GM19452 (cell line): ENCODE data around the gene CEMIP.
A peak's percentile ranks its signal among the peaks of the same experiment; 100 is the strongest.

Source experiments
- ATAC-seq: cut with Tn5 transposase; IDR thresholded peaks from one replicate; pipeline ENCODE4 v1.9.1; 2021; ENCODE audit not compliant: unreplicated experiment

Gene CEMIP

DNA sequence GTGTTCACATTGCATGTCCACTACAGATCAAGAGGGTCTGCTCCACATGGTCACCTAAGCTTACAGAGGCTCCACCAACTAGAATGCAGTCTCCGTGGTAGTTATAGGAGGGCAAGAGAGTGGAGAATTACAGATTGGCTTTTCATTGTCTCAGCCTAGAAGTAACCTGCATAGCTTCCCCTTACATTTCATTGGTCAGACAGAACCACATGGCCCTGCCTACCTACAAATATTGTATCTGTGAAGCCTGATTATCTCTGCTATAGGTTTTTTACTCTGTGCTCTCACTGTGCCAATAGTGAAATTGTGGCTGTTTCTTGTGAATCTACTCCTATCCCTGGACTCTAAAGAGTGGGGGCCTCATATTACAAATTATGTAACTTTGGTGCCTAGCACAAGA lies 219.1 kb downstream of the CEMIP start:
- ATAC-seq, result no peak

DNA sequence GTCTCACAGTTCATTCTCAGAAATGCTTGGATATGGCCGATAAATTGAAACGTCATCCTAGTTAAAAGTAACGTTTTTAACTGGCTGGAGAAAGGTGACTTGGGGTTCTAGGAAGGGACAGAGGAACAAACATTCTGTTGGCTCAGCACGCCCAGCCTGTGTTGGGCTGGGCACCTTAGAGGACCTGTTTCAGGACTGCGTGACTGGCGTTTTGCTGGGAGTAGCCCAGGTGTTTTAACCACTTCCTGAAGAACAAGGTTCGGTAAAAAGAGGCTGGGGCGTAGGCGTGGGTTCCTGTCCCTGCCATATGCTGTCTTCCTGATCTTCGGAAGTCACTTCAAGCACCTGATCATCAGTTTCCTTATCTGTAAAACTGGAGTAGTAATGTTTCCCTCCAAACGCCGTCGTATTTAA lies 220.5 kb downstream of the CEMIP start:
- ATAC-seq, result peak; percentile 36

DNA sequence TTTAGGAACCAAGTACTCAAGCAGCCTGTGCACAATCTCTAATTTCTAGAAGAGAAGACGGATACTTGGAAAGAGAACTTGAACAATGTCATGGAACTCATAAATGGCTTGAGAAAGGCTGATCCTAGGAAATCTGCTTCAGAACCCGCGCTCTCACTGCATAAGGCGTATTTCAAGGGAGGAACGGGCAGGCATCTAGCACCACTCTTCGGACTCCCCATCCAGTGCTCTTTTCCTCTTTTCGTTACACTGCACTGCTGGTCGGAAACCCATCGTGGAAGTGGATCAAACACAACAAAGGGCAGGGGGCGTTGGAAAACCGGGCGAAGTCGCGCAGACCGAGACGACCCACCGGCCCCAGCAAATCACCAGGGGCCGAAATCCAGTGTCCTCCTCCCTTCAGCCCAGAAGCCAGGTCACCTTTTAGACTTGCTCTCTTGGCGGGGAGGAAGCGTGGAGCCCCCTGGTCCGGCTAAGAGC lies 221.0 kb downstream of the CEMIP start:
- no peak for ATAC-seq

DNA sequence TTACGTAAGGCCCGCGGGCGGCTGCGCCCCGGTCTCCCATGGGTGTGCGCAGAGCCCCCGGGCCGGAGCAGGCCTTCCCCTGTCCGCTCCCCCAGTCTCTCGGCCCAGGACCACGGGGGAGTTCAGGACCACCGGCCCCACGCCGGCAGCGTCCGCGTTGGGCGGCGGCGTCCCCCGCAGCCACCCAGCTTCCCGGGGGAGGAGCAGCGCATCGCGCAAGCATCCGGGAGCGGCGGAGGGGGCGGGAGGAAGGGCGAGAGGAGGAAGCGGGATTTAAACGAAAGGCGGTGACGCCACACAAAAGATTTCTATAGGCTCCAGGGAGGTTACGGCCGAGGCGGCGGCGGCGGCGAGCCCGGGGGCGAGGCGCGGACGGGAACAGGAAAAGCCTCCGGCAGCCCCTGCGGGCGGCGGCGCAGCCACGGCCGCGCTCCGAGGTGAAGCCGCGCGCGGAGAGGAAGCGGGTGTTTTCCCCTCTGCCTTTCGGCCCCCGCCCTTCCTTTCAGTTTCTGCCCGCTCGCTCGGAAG lies 221.5 kb downstream of the CEMIP start, which contains the start of gene TLNRD1:
Gene TLNRD1 (plus strand): TSS at position 300 of the 528 bp plus-strand sequence. CDS start 1,349 bp downstream, outside the sequence.
- peak; percentile 50 for ATAC-seq
